Measurements from ENCODE around the gene MLN.

The MLN gene

GRCh38 chr6:33752646-33753015, 51.2 kb downstream of the MLN start:
- DNase-seq (ENCODE audit: low spot score): no peak

- no peak for DNase-seq (ENCODE audit: low spot score)
Observed at GRCh38 chr6:33751771-33752645, 51.8 kb downstream of the MLN start.

GRCh38 chr6:33750244-33750991, 53.4 kb downstream of the MLN start:
- no peak for DNase-seq (ENCODE audit: low spot score)

GRCh38 chr6:33749401-33749800, 54.4 kb downstream of the MLN start:
- DNase-seq (ENCODE audit: low spot score): no peak

- DNase-seq (ENCODE audit: low spot score): no peak
Observed at GRCh38 chr6:33748841-33749240, 55.0 kb downstream of the MLN start.

- no peak for DNase-seq (ENCODE audit: low spot score)
Observed at GRCh38 chr6:33747823-33748222, 56.0 kb downstream of the MLN start.

GRCh38 chr6:33746651-33747100, 57.1 kb downstream of the MLN start, which contains the start of gene IP6K3:
Gene IP6K3, minus strand, starts transcription at chr6:33746905. Its CDS starts 11,429 bp downstream, at chr6:33735476.
- no peak for DNase-seq (ENCODE audit: low spot score)

GRCh38 chr6:33746036-33746600, 57.7 kb downstream of the MLN start:
- no peak for DNase-seq (ENCODE audit: low spot score)

- DNase-seq (ENCODE audit: low spot score): no peak
Observed at GRCh38 chr6:33745548-33745947, 58.3 kb downstream of the MLN start.

GRCh38 chr6:33744895-33745546, 58.8 kb downstream of the MLN start:
- DNase-seq (ENCODE audit: low spot score): no peak
